ENCODE results near the gene BTD.
"Not testable (repeated sequence)": the region's sequence is repeated elsewhere in the genome, so short reads cannot be mapped to it uniquely, and the experiment has no call there.

BTD gene

DNA sequence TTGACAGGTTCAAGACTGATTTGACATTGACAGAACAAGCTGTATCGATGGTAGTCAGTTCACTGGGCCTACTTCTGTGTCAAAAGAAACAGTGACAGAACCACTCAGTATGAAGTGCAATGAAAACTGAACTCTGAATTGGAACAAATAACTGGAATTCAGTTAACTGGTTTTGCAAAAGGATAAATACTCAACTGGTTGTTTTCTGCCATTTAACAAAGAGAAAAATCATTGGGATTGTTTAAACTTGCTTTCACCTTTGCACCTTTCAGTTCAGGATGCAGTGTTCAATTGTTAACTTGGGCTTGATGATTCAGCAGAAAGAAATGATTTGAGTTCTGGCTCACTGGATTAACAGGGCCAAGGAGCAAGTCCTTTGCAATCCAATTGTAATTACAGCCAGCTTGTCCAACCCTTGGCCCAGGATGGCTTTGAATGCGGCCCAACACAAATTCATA, 4.9 kb downstream of the BTD start:
- DNase-seq = no peak

- no peak for DNase-seq
Measured at GRCh38 chr3:15610082-15610759, 8.7 kb downstream of the BTD start.

DNA sequence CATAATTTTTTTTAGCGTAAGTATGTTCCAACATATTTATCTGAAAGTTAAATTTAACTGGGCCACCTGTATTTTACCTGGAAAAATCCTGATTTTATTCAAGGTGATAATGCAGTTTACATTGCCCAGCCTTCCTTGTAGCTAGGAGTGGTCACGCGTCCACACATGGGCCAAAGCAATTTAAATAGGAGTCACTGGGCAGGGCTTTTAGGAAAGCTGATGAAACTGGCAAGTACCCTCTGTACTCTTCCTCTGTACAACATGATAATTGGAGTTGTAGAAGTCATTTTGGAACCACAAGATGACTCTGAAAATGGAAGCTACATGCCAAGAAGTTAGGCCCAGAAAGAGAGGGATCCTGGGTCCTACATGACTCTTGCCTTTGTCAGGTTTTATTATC, 9.5 kb downstream of the BTD start:
- DNase-seq = no peak

- no peak for DNase-seq
Measured at GRCh38 chr3:15612001-15612400, 10.5 kb downstream of the BTD start.

DNA sequence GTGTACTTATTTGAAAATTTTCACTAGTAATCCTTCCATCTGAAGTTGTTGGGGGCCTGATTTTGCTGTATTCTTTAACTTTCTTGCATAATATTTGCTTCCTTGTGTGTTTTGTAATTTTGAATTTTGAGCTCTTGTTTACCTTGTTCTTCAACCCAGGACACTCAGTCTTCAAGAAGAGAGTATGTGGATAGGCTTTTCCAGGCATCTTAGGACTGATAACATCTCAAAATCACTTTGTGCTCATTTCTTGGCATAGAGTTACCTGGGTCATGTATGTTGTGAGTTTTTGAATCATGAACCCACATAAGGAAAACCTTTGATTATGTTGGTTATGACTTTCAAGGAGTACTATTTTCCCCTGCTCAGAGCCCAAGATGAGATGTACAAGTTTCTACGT, 13.4 kb downstream of the BTD start:
- DNase-seq = no peak

DNA sequence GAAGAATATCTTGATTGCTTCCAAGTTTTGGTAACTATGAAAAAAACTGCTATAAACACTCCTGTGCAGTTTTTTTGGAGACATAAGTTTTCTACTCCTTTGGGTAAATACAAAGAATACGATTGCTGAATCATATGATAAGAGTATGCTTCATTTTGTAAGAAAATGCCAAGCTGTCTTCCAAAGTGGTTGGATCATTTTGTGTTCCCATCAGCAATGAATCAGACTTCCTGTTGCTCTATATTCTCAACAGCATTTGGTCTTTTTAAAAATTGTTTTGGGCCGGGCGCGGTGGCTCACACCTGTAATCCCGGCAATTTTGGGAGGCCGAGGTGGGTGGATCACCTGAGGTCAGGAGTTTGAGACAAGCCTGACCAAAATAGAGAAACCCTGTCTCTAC, 14.5 kb downstream of the BTD start:
- no peak for DNase-seq

DNA sequence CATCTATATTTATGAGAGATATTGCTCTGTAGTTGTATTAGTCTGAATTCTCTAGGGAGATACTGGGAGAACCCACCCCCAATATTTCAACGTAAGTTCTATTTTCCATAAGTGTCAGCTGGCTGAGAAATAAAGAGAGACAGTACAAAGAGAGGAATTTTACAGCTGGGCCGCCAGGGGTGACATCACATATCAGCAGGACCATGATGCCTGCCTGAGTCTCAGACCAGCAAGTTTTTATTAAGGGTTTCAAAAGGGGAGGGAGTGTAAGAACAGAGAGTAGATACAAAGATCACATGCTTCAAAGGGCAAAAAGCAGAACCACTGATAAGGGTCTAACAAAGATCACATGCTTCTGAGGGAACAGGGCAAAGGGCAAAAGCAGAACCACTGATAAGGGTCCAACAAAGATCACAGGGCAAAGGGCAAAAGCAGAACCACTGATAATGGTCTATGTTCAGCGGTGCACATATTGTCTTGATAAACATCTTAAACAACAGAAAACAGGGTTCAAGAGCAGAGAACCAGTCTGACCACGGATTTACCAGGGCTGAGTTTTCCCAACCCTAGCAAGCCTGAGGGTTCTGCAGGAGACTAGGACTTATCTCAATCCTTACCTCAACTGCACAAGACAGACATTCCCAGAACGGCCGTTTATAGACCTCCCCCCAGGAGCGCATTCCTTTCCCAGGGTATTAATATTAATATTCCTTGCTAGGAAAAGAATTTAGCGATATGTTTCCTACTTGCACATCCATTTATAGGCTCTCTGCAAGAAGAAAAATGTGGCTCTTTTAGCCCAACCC, 18.3 kb downstream of the BTD start:
- DNase-seq = not testable (repeated sequence)

GRCh38 chr3:15623535-15624440, 22.2 kb downstream of the BTD start:
- DNase-seq = no peak

DNA sequence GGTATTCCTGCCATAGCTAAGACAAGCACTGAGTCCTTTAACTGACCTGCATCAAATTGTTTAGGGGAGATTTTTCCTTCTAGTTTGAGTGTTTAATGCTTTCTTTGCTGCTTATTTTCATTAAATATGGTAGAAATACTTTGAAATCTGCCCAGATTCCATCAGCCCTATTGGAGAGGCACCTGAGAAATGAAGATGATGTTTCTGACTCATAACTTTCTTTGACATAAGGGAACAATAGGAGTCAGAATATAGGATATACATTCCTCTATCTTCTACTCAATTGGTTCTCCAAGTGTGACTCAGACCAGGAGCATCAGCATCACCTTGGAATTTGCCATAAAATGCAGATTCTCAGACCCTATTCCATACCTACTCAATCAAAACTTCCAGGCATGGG, 27.4 kb downstream of the BTD start:
- no peak for DNase-seq

GRCh38 chr3:15629860-15630597, 28.5 kb downstream of the BTD start:
- DNase-seq = peak; percentile 30

DNA sequence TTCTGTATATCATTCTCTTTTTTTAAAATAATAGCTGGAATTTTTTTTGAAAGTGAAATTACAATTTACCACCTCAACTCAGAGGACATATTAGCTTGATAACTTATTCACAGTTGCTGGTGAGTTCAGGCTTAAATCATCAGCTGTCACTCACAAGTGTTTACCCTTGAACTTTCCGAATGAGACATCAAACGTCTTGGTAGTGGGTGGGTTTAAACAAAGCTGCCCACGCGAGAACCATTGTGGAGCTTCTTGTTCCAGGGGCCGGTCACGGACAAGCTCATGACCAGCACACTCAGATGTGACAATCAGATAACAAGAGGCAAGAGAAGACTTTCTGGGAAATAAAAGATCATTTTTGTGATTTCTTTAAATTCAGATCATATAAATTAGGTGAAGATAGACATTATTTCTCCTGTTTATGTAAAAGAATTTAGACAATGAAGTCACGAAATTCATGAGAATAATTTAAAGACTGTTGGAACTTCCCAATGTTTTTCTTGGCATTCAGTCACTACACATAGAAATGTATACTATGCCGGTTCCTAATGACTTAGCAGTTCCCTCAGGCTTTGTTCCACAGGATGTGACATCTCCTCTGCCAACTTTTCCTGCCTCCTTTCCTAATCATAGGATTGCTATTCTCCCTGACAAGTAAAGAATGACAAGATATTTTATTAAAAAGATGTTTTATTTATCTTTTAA, 29.3 kb downstream of the BTD start:
- DNase-seq = no peak

GRCh38 chr3:15631426-15632211, 30.1 kb downstream of the BTD start:
- no peak for DNase-seq

DNA sequence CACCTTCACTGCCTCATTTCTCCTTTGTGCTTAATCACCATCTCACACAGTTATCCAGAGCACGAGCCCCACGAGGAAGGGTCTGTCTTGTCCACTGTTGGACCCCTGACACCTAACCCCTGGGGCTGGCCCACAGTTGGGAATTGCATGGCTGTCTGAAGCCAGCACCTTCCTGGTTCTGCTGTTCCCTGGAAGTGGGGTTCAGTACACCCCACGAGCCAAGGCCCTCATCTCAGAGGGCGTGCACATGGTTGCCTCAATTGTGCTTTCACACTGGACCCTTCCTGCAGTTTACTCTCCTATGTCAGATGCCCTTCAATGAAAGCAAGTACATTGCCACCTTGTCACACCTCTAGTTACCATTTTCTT, 30.7 kb downstream of the BTD start:
- no peak for DNase-seq

- DNase-seq = no peak
Measured at GRCh38 chr3:15633159-15633558, 31.6 kb downstream of the BTD start.

DNA sequence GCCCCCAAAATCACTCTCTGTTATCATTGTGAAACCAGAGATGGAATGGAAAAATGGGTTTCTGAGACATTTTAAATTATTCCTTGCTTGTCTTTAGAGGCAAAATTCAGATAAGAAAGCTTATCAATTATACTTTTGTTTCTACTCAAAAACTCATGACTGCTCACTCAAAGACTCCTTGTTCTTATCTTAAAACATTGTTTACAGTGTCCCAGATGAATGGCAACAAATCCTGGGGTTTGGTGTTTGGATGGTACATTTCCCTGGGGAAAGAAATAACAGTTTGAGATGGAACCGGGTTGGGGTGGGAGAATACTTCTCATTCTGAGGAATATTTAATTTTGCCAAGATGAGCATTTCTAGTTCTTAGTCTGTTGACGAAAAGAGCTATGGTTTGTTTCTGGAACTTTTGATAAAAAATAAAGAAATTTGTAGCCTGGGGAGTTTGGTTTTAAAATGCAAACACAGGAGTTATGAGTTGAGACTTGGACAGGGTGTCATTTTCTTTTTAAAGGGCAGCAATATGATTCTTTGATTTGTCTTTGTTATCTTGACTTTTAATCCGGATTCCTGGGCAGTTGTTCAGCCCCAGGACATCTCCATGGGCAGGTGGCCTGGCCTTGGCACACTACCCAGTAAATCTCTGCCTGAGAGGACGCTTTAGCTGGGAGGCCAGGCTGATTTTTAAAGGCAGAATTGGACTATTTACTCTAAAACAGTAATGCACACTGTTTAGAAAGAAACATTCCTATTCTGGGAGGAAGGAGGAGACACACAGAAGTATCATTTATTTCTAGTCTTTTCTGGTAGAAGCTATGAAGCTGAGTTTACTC, 32.4 kb downstream of the BTD start:
- DNase-seq = no peak

DNA sequence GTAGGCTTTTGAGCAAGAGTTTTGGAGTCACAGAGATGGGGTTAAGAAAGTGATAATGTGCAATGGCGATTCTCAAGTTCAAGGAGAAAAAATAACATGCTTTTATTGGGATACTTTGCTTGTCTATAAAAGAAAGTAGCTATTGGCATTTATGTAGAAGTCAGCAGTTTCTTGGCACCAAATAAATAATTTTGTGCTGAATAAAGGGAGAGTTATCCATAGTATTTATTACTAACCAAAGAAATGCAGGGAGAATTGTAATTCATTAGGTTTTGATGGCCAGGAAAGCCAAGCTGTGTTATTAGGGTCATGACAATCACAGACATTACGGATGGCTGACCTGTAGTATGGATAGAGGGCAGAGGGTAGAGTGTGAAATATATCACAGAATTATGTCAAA, 33.1 kb downstream of the BTD start:
- no peak for DNase-seq

- no peak for DNase-seq
Measured at GRCh38 chr3:15635121-15635661, 33.6 kb downstream of the BTD start.

DNA sequence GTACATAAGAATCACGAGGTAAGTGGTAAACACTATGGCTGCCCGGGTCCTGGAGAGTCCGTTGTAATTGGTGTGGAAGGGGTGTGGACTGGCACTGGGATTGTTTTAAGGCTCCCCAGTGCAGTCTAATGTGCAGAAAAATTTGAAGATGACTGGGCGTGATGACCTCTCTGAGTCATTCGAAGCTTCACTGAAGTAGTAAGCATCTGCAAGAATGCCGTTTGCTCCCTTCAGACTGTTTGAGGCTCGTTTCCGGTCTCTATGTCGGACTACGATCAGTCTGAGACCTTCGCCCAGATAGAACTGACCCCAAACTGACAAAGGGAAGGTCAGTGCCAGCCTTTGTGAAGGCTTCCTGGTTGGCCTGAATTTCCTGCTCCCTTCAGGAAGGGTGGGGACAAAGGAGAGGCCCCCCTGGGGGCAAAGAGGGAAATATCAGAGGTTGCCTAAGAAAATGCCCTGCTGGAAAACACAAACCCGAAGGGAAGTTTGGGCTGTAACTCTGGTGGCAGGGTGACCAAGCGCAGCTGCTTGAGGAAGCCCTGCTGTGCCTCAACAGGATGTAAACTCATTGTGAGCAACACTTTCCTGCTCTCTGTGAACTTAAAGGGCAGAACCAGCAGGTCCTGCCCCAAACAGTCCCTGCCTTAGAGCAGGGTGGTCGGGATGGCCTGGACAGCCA, 34.6 kb downstream of the BTD start:
- DNase-seq = no peak
